H9 (cell line): Measurements from ENCODE around the gene TRAF7. TPM values are rescaled to one million over a fixed set of nuclear protein-coding genes. Genes with fewer than 3 reads are reported as not detected.

Source experiments
- DNase-seq: peaks from one replicate; pipeline ENCODE4 v3.0.0-alpha.2; 2017
- H2AFZ ChIP-seq: one replicate; pipeline ENCODE4 v1.6.1; 2013; ENCODE audit warnings: mild to moderate bottlenecking, low read length, control low read depth, moderate library complexity
- H2AK5ac ChIP-seq: 2 replicates; pipeline ENCODE4 v1.6.1; 2013; ENCODE audit warnings: low read length, control low read depth, mixed read lengths; ENCODE audit not compliant: insufficient read length
- H2BK120ac ChIP-seq: one replicate; pipeline ENCODE4 v1.6.1; 2013; ENCODE audit warnings: low read depth, mild to moderate bottlenecking, low read length, control low read depth, inconsistent platforms; ENCODE audit not compliant: poor library complexity, severe bottlenecking
- H2BK12ac ChIP-seq: 2 replicates; pipeline ENCODE4 v1.6.1; 2013; ENCODE audit warnings: low read length, control low read depth, mixed read lengths, low read depth; ENCODE audit not compliant: insufficient read length
- H2BK15ac ChIP-seq: 2 replicates; pipeline ENCODE4 v1.6.1; 2013; ENCODE audit warnings: low read depth, low read length, control low read depth
- H2BK20ac ChIP-seq: one replicate; pipeline ENCODE4 v1.6.1; 2013; ENCODE audit warnings: low read depth, mild to moderate bottlenecking, low read length, control low read depth, inconsistent platforms; ENCODE audit not compliant: poor library complexity, severe bottlenecking
- H2BK5ac ChIP-seq: 2 replicates; pipeline ENCODE4 v1.6.1; 2013; ENCODE audit warnings: low read length, control low read depth, mixed read lengths; ENCODE audit not compliant: insufficient read length
- H3K14ac ChIP-seq: 2 replicates; pipeline ENCODE4 v1.6.1; 2013; ENCODE audit warnings: low read length, control low read depth; ENCODE audit not compliant: insufficient read depth
- H3K18ac ChIP-seq: 2 replicates; pipeline ENCODE4 v1.6.1; 2013; ENCODE audit warnings: low read depth, mild to moderate bottlenecking, mixed read lengths, low read length, control low read depth; ENCODE audit not compliant: insufficient read length
- H3K23ac ChIP-seq: 2 replicates; pipeline ENCODE4 v1.6.1; 2013; ENCODE audit warnings: low read length, control low read depth, mixed read lengths, low read depth; ENCODE audit not compliant: insufficient read length
- H3K23me2 ChIP-seq: 2 replicates; pipeline ENCODE4 v1.6.1; 2013; ENCODE audit warnings: low read depth, mild to moderate bottlenecking, mixed read lengths, low read length, control low read depth; ENCODE audit not compliant: insufficient read length, poor library complexity, severe bottlenecking
- H3K27ac ChIP-seq: 2 replicates; pipeline ENCODE4 v1.5.1; 2013; ENCODE audit warnings: low read length, control low read depth, mixed read lengths, low read depth; ENCODE audit not compliant: insufficient read length
- H3K27me3 ChIP-seq: 2 replicates; pipeline ENCODE4 v1.6.1; 2013; ENCODE audit warnings: low read length, control low read depth, inconsistent platforms; ENCODE audit not compliant: insufficient read depth
- H3K4ac ChIP-seq: 2 replicates; pipeline ENCODE4 v1.6.1; 2013; ENCODE audit warnings: low read depth, mild to moderate bottlenecking, control low read depth, inconsistent platforms, low read length, moderate library complexity
- H3K4me1 ChIP-seq: 2 replicates; pipeline ENCODE4 v1.6.1; 2013; ENCODE audit warnings: low read length, control low read depth, inconsistent platforms; ENCODE audit not compliant: insufficient read depth
- H3K4me2 ChIP-seq: 2 replicates; pipeline ENCODE4 v1.6.1; 2013; ENCODE audit warnings: low read length, control low read depth, mixed read lengths; ENCODE audit not compliant: insufficient read length, insufficient read depth
- H3K56ac ChIP-seq: 2 replicates; pipeline ENCODE4 v1.6.1; 2013; ENCODE audit warnings: low read depth, mild to moderate bottlenecking, mixed read lengths, low read length, control low read depth; ENCODE audit not compliant: insufficient read length
- H3K79me1 ChIP-seq: 2 replicates; pipeline ENCODE4 v1.6.1; 2013; ENCODE audit warnings: low read depth, mild to moderate bottlenecking, moderate library complexity, low read length, control low read depth, inconsistent platforms; ENCODE audit not compliant: insufficient read depth, poor library complexity, severe bottlenecking
- H3K79me2 ChIP-seq: 2 replicates; pipeline ENCODE4 v1.6.1; 2013; ENCODE audit warnings: low read length, control low read depth, inconsistent platforms; ENCODE audit not compliant: insufficient read depth
- H3K9ac ChIP-seq: 2 replicates; pipeline ENCODE4 v1.6.1; 2013; ENCODE audit warnings: low read length, control low read depth, mixed read lengths; ENCODE audit not compliant: insufficient read length; ENCODE audit errors: extremely low read depth
- H3K9me3 ChIP-seq: one replicate; pipeline ENCODE4 v1.6.1; 2013; ENCODE audit warnings: low read depth, low read length, inconsistent platforms; ENCODE audit not compliant: control insufficient read depth
- H3T11ph ChIP-seq: one replicate; pipeline ENCODE4 v1.6.1; 2013; ENCODE audit warnings: mild to moderate bottlenecking, low read length, control low read depth, inconsistent platforms
- H4K20me1 ChIP-seq: one replicate; pipeline ENCODE4 v1.6.1; 2013; ENCODE audit not compliant: control insufficient read depth, insufficient read length, insufficient read depth
- H4K5ac ChIP-seq: 2 replicates; pipeline ENCODE4 v1.6.1; 2013; ENCODE audit warnings: low read depth, mild to moderate bottlenecking, mixed read lengths, low read length, control low read depth; ENCODE audit not compliant: insufficient read length
- H4K8ac ChIP-seq: replicated peaks from 2 replicates; pipeline ENCODE4 v1.6.1; 2013; ENCODE audit warnings: low read length, control low read depth, mixed read lengths, low read depth; ENCODE audit not compliant: insufficient read length
- H4K91ac ChIP-seq: 2 replicates; pipeline ENCODE4 v1.6.1; 2013; ENCODE audit warnings: low read depth, mild to moderate bottlenecking, moderate library complexity, mixed read lengths, low read length, control low read depth; ENCODE audit not compliant: insufficient read length
- H3K27ac Mint-ChIP-seq, 3 experiments: 2 replicates in 2 of 3; 3 replicates in 1 of 3; pipeline ENCODE4 v1.8.0; 2020 to 2021; ENCODE audit warnings: mixed read lengths in 3 of 3, mild to moderate bottlenecking in 1 of 3, moderate library complexity in 1 of 3
- H3K27me3 Mint-ChIP-seq: 2 replicates; pipeline ENCODE4 v1.8.0; 2021; ENCODE audit warnings: low read depth, mild to moderate bottlenecking, moderate library complexity, mixed read lengths
- H3K36me3 Mint-ChIP-seq, 3 experiments: 2 replicates in 2 of 3; 3 replicates in 1 of 3; pipeline ENCODE4 v1.8.0; 2020 to 2021; ENCODE audit warnings: low read depth in 3 of 3, mixed read lengths in 3 of 3; ENCODE audit not compliant: insufficient read depth in 1 of 3
- H3K4me1 Mint-ChIP-seq, 2 experiments: 2 replicates each; pipeline ENCODE4 v1.8.0; 2020; ENCODE audit warnings: mixed read lengths in 2 of 2
- H3K4me3 Mint-ChIP-seq, 2 experiments: 2 replicates in 1 of 2; 3 replicates in 1 of 2; pipeline ENCODE4 v1.8.0; 2020 to 2021; ENCODE audit warnings: mild to moderate bottlenecking in 2 of 2, mixed read lengths in 2 of 2, moderate library complexity in 1 of 2
- H3K9me3 Mint-ChIP-seq, 2 experiments: 2 replicates in 1 of 2; 3 replicates in 1 of 2; pipeline ENCODE4 v1.8.0; 2020; ENCODE audit warnings: mild to moderate bottlenecking in 2 of 2, mixed read lengths in 2 of 2, moderate library complexity in 1 of 2
- WGBS: extraction: QIAGEN DNeasy Blood & Tissue Kit; methylation state at CpG from one replicate; pipeline ENCODE4 v1.1.7; 2013; ENCODE audit warnings: missing lambda C conversion rate, low lambda C conversion rate, mixed read lengths; ENCODE audit not compliant: insufficient read length; ENCODE audit errors: extremely low coverage; 5-methylcytosine and 5-hydroxymethylcytosine counted together
- total RNA-seq: library from RNA; stranded (reverse); gene quantifications from 2 replicates; pipeline ENCODE4 v1.2.1, GENCODE V29; 2021
- TF ChIP-seq, protein P1 (sequence below): fragments of 200-600 bp; sonication (generic); conservative IDR thresholded peaks from 3 replicates; pipeline ENCODE4 v1.8.0; 2021; ENCODE audit warnings: antibody characterized with exemption, mild to moderate bottlenecking

Gene TRAF7
- total RNA-seq, 1 experiment from 2014 or later = 108 TPM

GRCh38 chr16:2163211-2163881, 7.8 kb downstream of the TRAF7 start:
- no peak overlapping the region for H2BK12ac ChIP-seq
- H2BK5ac ChIP-seq = no peak overlapping the region
- Mint-ChIP-seq H3K9me3 (no peaks in the 10 kb centered on the region), H3K4me3 (no peak overlapping the region), H3K27me3 (no peaks in the 10 kb centered on the region), H3K4me1 (peaks cover 3 to 9% of the 10 kb centered on the region in 2 experiments; a peak in 3 of 4 replicates), H3K27ac (peak overlapping the region in 1 of 3 experiments; percentile 77; a peak in 2 of 7 replicates), H3K36me3 (peaks cover 9 to 29% (median 28%) of the 10 kb centered on the region in 3 experiments)
- peaks cover 2% of the 10 kb centered on the region for H4K20me1 ChIP-seq
- no peak overlapping the region for H4K5ac ChIP-seq
- no peak overlapping the region for H3K23ac ChIP-seq
- H2AK5ac ChIP-seq = no peak overlapping the region
- TF ChIP-seq, protein P1, sequence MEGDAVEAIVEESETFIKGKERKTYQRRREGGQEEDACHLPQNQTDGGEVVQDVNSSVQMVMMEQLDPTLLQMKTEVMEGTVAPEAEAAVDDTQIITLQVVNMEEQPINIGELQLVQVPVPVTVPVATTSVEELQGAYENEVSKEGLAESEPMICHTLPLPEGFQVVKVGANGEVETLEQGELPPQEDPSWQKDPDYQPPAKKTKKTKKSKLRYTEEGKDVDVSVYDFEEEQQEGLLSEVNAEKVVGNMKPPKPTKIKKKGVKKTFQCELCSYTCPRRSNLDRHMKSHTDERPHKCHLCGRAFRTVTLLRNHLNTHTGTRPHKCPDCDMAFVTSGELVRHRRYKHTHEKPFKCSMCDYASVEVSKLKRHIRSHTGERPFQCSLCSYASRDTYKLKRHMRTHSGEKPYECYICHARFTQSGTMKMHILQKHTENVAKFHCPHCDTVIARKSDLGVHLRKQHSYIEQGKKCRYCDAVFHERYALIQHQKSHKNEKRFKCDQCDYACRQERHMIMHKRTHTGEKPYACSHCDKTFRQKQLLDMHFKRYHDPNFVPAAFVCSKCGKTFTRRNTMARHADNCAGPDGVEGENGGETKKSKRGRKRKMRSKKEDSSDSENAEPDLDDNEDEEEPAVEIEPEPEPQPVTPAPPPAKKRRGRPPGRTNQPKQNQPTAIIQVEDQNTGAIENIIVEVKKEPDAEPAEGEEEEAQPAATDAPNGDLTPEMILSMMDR = no peak
- DNase-seq = no peak
- no peak overlapping the region for H2BK15ac ChIP-seq
- H3K4me2 ChIP-seq = no peak overlapping the region
- no peak overlapping the region for H3K9ac ChIP-seq
- no peak overlapping the region for H3K56ac ChIP-seq
- H3K18ac ChIP-seq = no peak overlapping the region
- no peak overlapping the region; the same call in 1 of the 2 replicates for H3K14ac ChIP-seq
- H2AFZ ChIP-seq = no peak overlapping the region
- H3K23me2 ChIP-seq = no peaks in the 10 kb centered on the region
- no peak overlapping the region for H2BK120ac ChIP-seq
- H2BK20ac ChIP-seq = no peak overlapping the region
- H3K79me2 ChIP-seq = peaks cover 24% of the 10 kb centered on the region; the same call in 1 of the 2 replicates
- H4K91ac ChIP-seq = no peak overlapping the region
- H3K79me1 ChIP-seq = peaks cover 4% of the 10 kb centered on the region
- no peaks in the 10 kb centered on the region for H3K9me3 ChIP-seq
- H3K27ac ChIP-seq = no peak overlapping the region
- no peak overlapping the region for H4K8ac ChIP-seq
- no peak overlapping the region for H3T11ph ChIP-seq
- no peak overlapping the region for H3K4ac ChIP-seq
- WGBS = no CpG with 5 or more reads among the region's 26 CpGs
- H3K27me3 ChIP-seq = no peaks in the 10 kb centered on the region
- no peaks in the 10 kb centered on the region for H3K4me1 ChIP-seq
